Glomerular visceral epithelial cell (primary cell): Measurements from ENCODE around the gene RORB.
"Not testable (repeated sequence)": the region's sequence is repeated elsewhere in the genome, so short reads cannot be mapped to it uniquely, and the experiment has no call there.

ENCODE experiments used
- DNase-seq: peaks from one replicate; pipeline ENCODE4 v3.0.0-alpha.2; 2016; ENCODE audit errors: extremely low spot score

The RORB gene

DNA sequence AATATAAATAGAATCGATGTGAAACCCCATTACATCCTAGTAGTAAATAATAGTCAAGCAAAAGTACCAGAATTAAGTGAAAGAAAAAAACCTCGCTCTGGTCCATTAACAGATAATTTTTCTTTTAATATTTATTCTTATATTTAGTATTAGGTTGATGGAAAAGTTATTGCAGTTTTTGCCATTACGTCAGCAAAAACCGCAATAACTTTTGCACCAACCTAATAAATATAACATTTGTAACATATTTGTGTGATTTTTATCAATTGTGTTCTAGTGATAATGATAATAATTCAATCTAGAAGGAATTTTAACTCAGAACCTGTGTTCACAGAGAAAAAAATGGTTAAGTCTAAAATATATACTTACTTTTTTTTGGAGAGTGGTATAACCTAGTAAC is 16.1 kb downstream of the RORB start:
- DNase-seq = no peak

DNA sequence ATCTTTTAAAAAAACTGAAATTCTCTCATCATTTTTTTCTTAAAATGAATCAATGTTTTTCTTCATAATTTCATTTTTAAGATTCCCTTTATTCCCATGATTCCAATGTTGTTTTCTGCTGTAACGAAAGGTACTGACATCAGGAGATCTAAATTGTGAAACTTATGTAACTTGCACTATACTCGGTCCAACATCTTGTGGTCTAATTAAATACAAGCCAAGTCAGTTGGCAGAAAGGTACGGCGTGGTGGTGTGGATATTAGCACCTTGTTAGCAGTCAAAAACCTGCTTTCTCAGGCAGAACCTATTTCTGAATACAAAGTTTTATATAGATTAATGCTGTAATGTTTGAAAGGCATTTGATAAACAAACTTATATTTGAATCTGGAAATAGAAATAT is 20.1 kb downstream of the RORB start:
- DNase-seq = no peak

DNA sequence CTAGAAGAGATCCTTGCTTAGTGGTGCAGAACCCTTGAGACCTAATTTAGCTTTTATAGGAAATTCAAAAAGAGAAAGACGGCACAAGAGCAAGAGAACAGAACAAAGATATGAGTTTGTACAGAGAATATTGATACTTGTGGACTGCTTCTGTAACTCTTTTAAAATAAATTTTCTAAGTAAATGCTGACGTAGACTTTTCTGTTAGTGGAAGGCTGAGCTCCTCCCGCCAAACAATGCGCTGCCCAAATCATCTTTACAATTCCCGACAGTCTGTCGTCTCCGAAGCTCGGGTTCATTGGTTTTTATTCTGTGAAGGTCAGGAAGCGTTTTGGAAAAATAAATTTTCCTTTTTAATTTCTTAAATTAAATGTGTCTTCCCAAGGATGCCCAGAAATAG is 22.3 kb downstream of the RORB start:
- no peak for DNase-seq

DNA sequence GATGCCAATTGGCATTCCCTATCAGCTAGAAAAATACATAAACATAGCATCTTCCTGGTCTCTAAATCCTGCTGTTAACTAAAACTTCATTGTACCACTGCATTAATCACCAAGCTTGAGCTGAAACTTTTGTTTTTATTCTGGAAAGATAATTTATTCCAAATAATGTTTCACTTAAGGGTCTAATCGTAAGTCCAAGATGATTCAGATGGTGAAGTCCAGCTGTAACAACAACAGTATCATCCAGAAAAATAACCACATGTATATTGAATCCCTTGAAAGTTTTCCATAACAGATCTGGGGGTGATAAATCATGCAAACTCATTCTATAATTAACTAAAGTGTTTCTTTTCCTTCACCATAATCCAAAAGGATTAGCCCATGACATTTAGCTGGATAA is 23.9 kb downstream of the RORB start:
- DNase-seq = no peak

DNA sequence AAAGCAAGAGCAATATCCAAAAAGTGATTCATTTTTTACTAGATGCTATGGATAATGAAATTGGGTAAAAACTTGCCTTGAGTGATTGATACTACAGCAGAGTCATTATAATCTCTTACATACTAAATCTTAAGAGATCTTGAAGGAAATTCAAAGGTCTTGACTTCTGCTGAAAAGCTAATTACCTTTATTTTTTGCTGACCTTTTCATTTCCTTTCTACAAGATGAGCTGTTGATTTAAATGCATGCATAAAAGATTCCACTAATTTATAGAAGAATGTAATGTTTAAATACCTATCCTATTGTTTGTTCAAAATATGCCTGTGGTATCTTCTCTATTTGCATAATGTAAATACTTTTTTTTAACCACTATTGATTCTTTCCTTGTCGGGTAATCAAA is 27.2 kb downstream of the RORB start:
- DNase-seq = no peak

DNA sequence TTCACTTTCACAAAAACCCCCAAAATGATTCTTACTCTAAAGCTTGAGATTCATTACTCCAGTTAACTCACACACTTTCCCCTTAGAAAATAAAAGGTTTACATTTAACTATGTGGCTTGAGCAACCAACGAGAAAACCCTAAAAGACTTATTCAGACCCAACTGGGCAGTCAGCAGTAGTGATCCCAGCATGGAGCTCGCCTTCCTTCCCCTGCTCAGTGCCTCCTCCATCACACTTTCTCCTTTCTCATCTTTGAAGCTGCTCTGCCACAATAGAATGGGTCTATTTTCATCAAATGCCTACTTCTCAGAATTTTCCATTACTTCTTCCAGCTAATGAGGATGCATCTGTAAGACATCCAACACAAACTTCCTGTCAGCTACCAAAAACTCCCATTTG is 29.1 kb downstream of the RORB start:
- DNase-seq = no peak

DNA sequence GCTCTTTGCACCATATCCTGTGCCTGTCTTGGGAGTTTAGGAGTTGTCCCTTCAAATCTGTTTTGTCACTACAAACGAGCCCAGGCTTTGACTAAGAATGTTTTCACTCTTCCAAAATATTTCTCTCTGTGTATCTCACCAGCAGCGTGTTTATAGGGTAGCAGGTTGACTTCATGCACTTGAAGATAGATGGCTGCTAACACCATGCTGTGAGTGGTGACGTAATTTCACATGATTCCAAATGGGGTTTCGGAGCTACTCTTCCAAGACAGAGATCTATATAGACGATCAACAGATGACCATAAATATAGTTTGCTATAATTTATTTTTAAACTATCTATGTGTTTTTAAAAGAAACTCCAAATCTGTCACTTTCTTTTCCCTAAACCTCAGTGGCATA is 30.6 kb downstream of the RORB start:
- no peak for DNase-seq

DNA sequence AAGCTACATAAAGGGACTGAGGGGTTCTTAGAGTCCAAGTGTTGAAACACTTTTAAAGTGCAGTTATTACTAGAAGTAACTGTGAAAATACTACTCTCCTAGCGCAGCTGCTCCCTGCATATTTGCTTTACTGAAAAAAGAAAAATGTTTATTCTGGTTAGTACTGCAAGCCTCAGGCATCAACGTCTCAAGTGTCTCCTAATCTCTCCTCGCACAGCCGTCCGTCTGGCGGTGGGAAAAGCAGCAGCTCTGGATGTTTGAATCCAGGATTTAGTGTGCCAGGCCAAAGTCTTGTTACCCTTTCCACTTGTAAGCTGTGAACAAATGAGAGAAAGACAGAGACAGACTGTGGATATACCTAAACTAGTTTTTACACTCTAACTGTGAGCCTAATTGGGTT is 31.1 kb downstream of the RORB start:
- no peak for DNase-seq

DNA sequence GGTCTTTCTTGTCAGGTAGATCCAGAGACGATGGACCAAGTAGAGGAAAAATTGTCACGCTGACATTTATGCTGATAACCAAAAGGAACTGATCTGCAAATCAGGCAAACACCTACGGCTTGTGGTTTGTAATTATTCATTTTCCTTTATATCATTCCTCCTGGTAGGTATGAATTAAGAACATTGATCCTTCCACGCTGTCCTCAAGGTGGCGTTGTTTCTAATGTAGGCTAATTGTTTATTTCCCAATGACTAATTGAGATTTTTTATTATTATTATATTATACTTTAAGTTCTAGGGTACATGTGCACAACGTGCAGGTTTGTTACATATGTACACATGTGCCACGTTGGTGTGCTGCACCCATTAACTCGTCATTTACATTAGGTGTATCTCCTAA is 33.3 kb downstream of the RORB start:
- DNase-seq = not testable (repeated sequence)

DNA sequence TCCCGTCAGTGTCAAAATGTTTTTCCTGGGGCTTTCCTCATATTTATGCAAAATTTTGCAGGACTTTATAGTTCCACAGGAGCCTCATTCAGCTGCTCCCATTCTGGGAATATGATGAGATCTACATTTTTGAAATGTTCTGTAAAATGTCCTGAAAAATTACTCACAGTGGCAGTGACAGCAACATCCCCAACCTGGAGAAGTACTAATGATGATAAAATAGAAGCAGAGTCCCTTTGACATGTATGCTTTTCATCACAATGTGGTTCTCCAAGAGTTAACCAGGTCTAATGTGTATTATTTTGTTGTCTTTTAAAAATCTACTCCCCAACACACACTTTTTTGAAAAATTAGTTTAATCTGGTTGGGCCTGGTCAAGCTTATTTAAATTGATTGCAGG is 36.1 kb downstream of the RORB start:
- DNase-seq = no peak

DNA sequence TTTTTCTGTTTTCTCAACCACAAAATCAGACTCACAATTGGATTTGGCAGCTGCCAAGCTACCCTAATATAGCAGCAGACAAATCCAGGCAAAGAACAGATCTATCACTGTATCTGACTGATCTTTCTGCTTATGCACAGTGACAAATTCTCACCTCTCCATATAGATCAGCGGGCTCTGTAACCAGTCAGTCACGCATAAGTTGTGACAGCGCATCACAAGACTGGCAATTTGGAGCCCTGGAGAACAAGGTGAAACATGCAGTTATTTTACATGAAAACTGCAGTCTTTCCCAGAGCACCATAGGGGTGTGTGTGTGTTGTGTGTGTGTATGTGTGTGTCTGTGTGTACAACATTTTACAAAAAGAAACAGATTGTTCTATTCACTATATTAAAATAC is 37.7 kb downstream of the RORB start:
- DNase-seq = no peak

DNA sequence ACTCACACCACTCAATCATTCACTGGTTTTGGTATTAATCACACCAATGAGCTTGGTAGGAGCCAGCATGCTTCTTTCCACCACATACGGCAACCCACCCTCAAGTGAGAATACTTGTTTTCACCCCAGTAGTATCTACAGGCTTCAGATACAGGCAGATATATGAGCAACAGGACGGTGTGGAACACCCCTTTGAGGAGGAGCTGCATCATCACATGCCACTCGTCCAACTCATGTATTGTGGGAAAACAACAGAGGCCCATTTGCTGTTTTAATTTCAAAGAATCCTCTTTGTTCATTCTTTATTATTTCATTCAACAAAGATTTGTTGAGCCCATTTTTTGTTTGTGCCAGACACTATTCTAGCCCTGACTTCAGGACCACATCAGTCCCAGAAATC is 46.0 kb downstream of the RORB start:
- DNase-seq = no peak

DNA sequence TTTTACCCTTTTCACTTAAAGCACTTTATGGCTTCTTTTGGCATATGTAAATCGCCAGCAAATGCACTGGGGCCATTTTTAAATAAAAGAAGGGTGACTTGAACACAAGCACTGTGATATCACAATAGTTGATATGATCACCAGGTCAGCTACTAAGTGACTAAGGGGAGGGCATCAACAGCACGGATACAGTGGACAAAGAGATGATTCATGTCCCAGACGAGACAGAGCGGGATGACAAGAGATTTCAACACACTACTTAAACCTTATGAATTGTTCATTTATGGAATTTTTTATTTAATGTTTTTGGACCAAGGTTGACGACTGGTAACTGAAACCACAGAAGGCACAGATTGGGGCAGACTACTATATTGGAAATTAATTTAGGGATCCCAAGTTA is 54.1 kb downstream of the RORB start:
- no peak for DNase-seq

DNA sequence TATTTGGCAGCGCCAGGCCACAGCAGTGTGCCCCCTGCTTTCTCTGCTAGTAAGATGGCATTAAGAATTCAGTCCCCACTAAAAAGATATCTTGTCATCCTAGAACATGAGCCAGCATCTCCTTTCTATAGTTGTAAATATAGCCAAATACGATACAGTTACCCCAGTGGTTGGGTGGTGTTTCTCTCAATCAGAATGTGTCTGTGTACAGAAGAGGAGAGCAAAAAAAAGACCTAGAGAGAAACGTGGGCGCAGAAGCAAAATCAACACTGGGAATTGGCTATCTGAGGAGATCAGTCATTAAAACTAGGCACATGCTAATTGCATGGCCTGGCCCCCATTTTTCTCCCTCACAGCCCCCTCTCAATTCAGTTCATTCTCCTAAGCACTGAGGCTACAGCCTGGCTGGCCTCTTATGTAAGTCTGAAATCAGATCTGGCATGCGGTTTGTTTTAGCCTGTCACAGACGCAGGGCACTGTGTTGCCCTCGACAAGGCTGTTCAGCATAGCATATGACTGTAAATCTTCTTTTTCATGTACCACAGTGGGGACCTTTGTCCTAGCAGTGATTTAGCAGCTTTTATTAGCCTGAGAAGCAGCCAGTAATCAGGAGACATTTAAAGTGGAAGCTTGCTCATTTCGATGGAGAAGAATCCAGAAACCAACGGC is 57.8 kb downstream of the RORB start:
- no peak for DNase-seq

DNA sequence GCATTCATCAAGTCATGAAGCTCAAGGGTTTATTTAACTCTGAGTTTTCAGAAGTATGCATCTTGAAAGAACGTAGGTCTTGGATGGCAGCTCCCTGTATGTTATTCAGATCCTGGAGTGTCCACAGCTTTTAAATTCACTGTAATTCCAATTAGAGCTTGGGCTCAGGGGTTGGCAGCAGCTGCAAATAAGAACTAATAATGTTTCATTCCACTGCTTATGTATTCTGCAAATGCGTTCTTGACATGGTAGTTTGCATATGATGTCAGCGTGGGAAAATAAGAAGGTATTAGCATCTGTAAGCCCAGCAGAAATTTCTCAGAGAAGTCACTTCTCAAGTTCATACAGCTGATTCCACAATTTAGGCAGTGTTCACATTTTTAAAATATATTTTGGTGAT is 58.4 kb downstream of the RORB start:
- DNase-seq = no peak

DNA sequence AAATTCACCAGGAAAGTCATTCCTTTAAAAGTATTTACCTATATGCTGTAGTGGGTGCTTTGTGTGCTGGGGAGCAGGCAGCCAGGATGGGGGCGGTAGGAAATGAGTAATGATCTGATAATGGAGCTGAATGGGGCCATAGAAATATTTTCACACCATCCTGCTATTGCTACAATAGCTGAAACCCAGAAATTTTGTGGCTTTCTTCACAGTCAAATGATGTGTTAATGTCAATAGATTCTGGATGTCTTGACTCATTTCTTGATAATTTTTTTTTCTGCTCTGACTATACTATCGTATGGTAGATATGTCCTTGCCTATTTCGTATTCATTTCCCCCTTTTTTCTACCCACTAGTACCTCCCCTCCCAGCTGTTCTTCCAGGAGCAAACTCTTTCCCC is 59.5 kb downstream of the RORB start:
- no peak for DNase-seq

DNA sequence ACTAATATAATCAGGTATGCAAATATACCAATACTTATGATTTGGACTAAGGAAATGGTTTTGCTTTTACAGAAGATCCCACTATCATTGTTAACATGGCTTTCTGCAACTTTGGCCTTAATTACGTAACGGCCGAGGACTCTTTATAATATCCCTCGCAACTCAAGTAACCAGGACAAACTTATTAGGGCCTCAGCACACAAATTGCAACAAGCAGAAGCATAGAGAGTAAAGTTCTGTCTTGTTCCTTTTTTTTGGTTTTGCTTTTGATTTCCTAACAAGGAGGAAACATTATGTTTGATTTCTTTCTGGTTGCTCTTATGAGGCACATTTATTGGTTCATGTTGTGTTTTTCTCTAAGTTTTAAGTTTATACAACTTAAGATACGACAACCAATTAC is 60.4 kb downstream of the RORB start:
- DNase-seq = no peak

DNA sequence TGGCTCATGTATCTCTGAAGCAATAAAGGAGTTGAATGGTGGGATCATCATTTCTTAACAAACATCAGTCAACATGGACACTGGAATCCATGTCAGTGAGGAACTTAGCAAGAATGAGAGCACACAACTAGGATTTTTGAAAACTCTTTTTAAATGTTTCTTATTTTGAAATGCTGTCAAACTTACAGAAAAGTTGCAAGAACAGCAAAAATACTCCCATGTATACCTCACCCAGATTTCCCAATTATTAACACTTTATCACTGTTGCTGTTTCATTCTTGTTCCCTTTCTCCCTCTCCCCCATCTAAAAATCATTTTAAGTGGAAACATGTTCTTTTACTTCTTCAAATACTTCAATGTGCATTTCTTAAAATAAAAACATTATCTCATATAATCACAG is 65.5 kb downstream of the RORB start:
- no peak for DNase-seq

DNA sequence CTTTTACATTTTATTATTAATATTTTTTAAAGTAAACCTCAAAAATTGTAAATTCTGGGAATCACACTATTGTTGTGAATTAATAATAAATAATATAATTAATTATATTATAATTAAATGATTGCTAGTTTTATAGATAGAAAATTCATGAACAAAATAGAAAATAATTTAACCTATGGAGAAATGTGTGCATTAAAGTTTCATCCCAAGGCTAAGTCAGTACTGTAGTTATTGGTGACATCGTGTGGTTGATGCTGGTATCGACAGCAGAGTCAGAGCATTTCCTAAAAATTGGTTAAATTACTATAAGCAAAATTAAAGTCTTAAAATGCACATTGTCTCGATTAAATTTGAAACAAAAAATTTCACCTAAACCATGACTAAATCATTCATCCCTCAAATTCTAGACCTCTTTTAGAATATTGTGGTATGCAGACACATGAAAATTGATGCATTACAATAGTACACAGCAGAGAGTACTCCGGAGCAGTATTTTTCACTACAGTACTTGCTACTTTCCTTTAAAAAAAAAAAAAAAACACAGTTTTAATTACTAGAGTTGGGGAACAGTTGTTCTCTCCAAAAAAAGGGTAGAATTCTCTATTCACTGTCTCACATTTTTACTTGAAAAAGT is 73.9 kb downstream of the RORB start:
- peak; percentile 19 for DNase-seq

DNA sequence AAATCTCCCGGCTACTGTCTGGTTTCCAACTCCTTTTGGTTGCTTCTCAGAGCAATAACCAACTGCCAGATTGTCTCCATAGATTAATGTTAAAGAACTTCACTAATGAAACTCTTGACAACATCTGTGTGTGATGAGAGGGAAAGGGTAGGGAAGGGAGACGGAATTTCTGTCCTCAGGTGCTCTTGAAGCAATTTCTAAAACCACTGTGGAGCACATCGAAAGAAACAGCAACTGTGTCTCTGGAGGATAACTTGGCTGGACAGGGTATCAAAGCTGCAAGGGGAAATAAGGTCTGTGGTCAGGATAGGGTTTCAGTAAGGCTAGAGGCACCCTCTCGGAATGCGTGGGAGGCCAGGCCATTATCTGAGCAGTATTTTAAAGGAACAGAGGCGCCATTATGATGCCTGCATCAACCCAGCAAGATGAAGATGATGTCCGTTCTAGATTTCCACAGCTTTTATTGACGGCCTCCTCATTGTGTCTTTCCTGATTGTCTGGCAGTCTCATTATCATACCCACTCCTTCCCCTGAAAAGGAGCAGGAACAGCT is 76.6 kb downstream of the RORB start:
- no peak for DNase-seq

DNA sequence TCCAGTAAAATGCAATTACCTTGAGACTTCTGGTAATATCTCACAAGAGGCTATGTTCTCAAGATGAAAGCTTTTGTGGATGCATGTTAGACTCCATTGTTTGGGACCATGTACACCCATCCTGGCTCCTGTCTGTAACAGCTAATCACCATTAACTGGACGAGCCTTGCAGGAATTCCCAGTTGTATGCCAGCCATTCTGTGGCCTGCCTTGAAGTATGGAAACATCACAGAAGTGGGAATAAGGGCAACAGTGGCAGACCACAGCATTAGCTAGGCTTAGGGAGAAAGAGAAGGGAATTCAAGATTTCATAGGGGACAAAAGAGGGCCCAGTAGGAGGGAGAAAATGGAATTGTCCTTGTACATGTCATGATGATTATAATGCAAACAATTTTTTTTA is 79.0 kb downstream of the RORB start:
- no peak for DNase-seq

DNA sequence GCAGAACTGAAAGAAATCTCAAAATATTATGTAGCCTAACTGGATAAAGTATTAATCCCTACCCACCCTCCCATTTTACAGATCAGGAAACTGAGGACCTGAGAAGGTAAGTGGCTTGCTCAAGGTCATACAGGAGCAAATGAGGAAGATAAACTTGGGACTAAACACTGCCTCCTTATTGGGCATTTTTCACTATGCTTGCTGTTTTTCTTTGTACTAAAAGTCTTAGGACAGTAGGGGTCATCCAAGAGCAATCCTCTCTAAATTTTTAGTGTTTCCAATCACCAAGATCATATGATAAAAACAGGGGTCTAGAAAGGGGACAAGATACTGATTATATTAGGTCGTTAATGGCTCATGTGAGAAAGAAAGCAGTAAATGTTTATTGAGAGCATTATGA is 80.8 kb downstream of the RORB start:
- no peak for DNase-seq

DNA sequence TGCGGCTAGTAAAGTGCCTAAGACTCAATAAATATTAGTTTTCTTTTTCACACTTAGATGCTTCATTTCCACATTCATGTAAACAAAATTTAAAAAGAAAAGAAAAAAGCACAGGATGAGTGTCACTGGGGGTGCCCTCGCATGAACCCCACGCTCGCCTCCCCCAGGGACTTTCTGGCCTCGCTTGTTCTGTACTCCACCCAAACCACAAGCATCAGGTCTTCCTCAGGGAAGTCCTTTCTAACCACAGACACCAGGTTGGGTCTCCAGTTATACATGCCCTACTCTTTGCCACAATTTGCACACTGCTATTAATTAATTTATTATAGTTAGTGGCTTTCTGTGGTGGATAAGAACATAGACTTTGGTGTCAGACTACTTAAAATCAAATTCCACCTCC is 92.4 kb downstream of the RORB start:
- no peak for DNase-seq

DNA sequence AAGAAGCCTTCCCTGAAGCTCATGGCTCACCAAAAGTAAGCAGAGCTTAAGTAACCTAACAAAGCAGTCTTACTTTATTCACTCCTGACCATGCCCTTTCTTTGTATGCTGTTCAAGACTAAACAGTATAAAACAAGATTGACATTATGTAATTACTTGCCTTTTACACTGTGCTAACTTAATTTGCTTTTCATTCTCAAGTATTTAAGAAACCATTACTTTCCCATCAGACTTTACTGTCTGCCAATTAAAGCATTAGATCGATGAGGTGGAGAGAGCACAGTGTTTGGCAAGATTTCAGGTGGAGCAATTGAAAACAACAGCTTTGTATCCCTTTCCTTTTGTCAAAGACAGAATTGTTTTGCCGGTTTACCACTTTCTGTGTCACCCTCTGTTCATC is 98.2 kb downstream of the RORB start:
- no peak for DNase-seq
